DND-41 (cell line): ENCODE measurements around the gene TMEM190.

ENCODE experiments used
- ATAC-seq: fragments of 200-7000 bp; cut with Tn5 transposase; 3 replicates; pipeline ENCODE4 v1.9.1; 2021; ENCODE audit warnings: low read depth; ENCODE audit not compliant: insufficient read depth
- DNase-seq: peaks from one replicate; pipeline ENCODE4 v3.0.0-alpha.2; 2020
- H2AFZ ChIP-seq: 2 replicates; pipeline ENCODE4 v1.6.0; 2012; ENCODE audit warnings: low read depth, low read length
- H3K27ac ChIP-seq: 2 replicates; pipeline ENCODE4 v1.5.1; 2012; ENCODE audit warnings: low read length, inconsistent platforms
- H3K27me3 ChIP-seq: fragments of 200-600 bp; sonication (generic); 2 replicates; pipeline ENCODE4 v1.6.0; 2012; ENCODE audit warnings: low read length, mild to moderate bottlenecking, inconsistent platforms; ENCODE audit not compliant: insufficient read depth, poor library complexity
- H3K36me3 ChIP-seq: 2 replicates; pipeline ENCODE4 v1.5.1; 2012; ENCODE audit warnings: low read length, inconsistent platforms; ENCODE audit not compliant: insufficient read depth
- H3K4me1 ChIP-seq: 2 replicates; pipeline ENCODE4 v1.5.1; 2012; ENCODE audit warnings: mild to moderate bottlenecking, low read length; ENCODE audit not compliant: insufficient read depth
- H3K4me2 ChIP-seq: 2 replicates; pipeline ENCODE4 v1.6.0; 2012; ENCODE audit warnings: mild to moderate bottlenecking, moderate library complexity, low read length, inconsistent platforms; ENCODE audit not compliant: insufficient read depth
- H3K4me3 ChIP-seq, 2 experiments: fragments of 200-600 bp in 1 of 2; shearing (Covaris generic) in 1 of 2; 2 replicates each; pipeline ENCODE4 v1.5.1; 2012 to 2016; ENCODE audit warnings: inconsistent platforms in 2 of 2, low read length in 2 of 2, mild to moderate bottlenecking in 2 of 2, low read depth in 1 of 2, moderate library complexity in 1 of 2
- H3K79me2 ChIP-seq: 2 replicates; pipeline ENCODE4 v1.6.0; 2012; ENCODE audit warnings: low read length, inconsistent platforms; ENCODE audit not compliant: insufficient read depth
- H3K9ac ChIP-seq: 2 replicates; pipeline ENCODE4 v1.6.0; 2012; ENCODE audit warnings: low read depth, mild to moderate bottlenecking, inconsistent platforms, low read length, moderate library complexity
- H3K9me3 ChIP-seq: 2 replicates; pipeline ENCODE4 v1.5.1; 2012; ENCODE audit warnings: low read length, moderate library complexity, mild to moderate bottlenecking, inconsistent platforms; ENCODE audit not compliant: insufficient read depth, severe bottlenecking
- H4K20me1 ChIP-seq: 2 replicates; pipeline ENCODE4 v1.6.0; 2012; ENCODE audit warnings: low read length; ENCODE audit not compliant: insufficient read depth
- CTCF ChIP-seq: IDR thresholded peaks from 2 replicates; pipeline ENCODE4 v1.5.1; 2012; ENCODE audit warnings: borderline replicate concordance, low read length, moderate library complexity, mild to moderate bottlenecking; ENCODE audit not compliant: poor library complexity, severe bottlenecking; ENCODE audit errors: extremely low read depth
- EZH2 ChIP-seq: IDR thresholded peaks from 3 replicates; pipeline ENCODE4 v1.6.1; 2012; ENCODE audit warnings: borderline replicate concordance, low read depth, mild to moderate bottlenecking, moderate library complexity, low read length, inconsistent platforms; ENCODE audit not compliant: severe bottlenecking

Gene TMEM190

GRCh38 chr19:55344444-55344843 lies 32.2 kb upstream of the TMEM190 start:
- Histone ChIP-seq H3K4me1 (peaks cover 24% of the 10 kb centered on the region), H3K27me3 (no peaks in the 10 kb centered on the region), H2AFZ (no peak overlapping the region), H3K9ac (no peak overlapping the region), H3K4me3 (no peak overlapping the region), H3K4me2 (no peak overlapping the region), H3K9me3 (no peaks in the 10 kb centered on the region), H3K79me2 (peaks cover 30% of the 10 kb centered on the region), H3K27ac (no peak overlapping the region), H4K20me1 (peaks cover 45% of the 10 kb centered on the region), H3K36me3 (peaks cover 68% of the 10 kb centered on the region)
- TF ChIP-seq CTCF (no peak), EZH2 (no peak)
- no peak for ATAC-seq
- DNase-seq, result no peak

- peaks cover 24% of the 10 kb centered on the region for H3K4me1 ChIP-seq
- peaks cover 45% of the 10 kb centered on the region for H4K20me1 ChIP-seq
- no peak overlapping the region for H3K9ac ChIP-seq
- peaks cover 26% of the 10 kb centered on the region for H3K79me2 ChIP-seq
- no peak overlapping the region for H3K27ac ChIP-seq
- TF ChIP-seq EZH2 (no peak), CTCF (no peak)
- H3K4me2 ChIP-seq, result no peak overlapping the region
- no peaks in the 10 kb centered on the region for H3K27me3 ChIP-seq
- no peak overlapping the region for H2AFZ ChIP-seq
- no peaks in the 10 kb centered on the region for H3K9me3 ChIP-seq
- no peak for ATAC-seq
- DNase-seq, result no peak
- peaks cover 68% of the 10 kb centered on the region for H3K36me3 ChIP-seq
- H3K4me3 ChIP-seq, result no peak overlapping the region
These were observed 31.4 kb upstream of the TMEM190 start for GRCh38 chr19:55345101-55345817.

GRCh38 chr19:55345818-55346724 lies 30.6 kb upstream of the TMEM190 start:
- no peak for ATAC-seq

More at GRCh38 chr19:55345818-55346724, 30.6 kb upstream of the TMEM190 start:
- no peak overlapping the region for H2AFZ ChIP-seq
- no peak overlapping the region for H3K9ac ChIP-seq
- H3K36me3 ChIP-seq, result peaks cover 68% of the 10 kb centered on the region
- no peaks in the 10 kb centered on the region for H3K9me3 ChIP-seq
- no peak overlapping the region for H3K27ac ChIP-seq
- H3K27me3 ChIP-seq, result no peaks in the 10 kb centered on the region
- H3K4me3 ChIP-seq, result no peak overlapping the region
- H3K4me2 ChIP-seq, result no peak overlapping the region
- peaks cover 45% of the 10 kb centered on the region for H4K20me1 ChIP-seq
- TF ChIP-seq CTCF (no peak), EZH2 (no peak)
- H3K4me1 ChIP-seq, result peaks cover 16% of the 10 kb centered on the region
- no peak for DNase-seq
- H3K79me2 ChIP-seq, result peaks cover 18% of the 10 kb centered on the region
